ENCODE results near the gene CDKL4. TPM values are rescaled to one million over a fixed set of nuclear protein-coding genes. Genes with fewer than 3 reads are reported as not detected.

The CDKL4 gene
- total RNA-seq, 1 experiment from 2014 or later, result 0.46 TPM

DNA sequence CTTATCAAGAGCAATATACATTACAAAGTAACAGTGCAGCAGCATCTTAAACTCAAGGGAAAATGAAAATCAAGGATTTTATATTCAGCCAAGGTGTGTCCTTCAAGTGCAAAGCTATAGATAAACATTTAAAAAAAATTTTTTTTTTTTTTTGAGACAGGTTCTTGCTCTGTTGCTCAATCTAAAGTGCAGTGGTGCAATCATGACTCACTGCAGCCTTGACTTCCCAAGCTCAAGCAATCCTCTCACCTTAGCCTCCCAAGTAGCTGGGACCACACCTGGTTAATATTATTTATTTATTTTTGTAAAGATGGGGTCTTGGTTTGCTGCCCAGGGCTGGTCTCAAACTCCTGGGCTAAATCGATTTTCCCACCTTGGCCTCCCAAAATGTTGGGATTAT is 9.0 kb downstream of the CDKL4 start:
- TF ChIP-seq ZNF263 (CRISPR knock-in tag; IDR thresholded peaks at IDR 0.05; ENCODE audit: low read depth), result no peak
- TF ChIP-seq, protein P1, sequence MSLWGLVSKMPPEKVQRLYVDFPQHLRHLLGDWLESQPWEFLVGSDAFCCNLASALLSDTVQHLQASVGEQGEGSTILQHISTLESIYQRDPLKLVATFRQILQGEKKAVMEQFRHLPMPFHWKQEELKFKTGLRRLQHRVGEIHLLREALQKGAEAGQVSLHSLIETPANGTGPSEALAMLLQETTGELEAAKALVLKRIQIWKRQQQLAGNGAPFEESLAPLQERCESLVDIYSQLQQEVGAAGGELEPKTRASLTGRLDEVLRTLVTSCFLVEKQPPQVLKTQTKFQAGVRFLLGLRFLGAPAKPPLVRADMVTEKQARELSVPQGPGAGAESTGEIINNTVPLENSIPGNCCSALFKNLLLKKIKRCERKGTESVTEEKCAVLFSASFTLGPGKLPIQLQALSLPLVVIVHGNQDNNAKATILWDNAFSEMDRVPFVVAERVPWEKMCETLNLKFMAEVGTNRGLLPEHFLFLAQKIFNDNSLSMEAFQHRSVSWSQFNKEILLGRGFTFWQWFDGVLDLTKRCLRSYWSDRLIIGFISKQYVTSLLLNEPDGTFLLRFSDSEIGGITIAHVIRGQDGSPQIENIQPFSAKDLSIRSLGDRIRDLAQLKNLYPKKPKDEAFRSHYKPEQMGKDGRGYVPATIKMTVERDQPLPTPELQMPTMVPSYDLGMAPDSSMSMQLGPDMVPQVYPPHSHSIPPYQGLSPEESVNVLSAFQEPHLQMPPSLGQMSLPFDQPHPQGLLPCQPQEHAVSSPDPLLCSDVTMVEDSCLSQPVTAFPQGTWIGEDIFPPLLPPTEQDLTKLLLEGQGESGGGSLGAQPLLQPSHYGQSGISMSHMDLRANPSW (CRISPR knock-in tag; conservative IDR thresholded peaks at IDR 0.05; ENCODE audit: low read depth), result no peak
- TF ChIP-seq ZNF532 (CRISPR knock-in tag; IDR thresholded peaks at IDR 0.05; ENCODE audit: borderline replicate concordance), result no peak
- TF ChIP-seq, protein P2, sequence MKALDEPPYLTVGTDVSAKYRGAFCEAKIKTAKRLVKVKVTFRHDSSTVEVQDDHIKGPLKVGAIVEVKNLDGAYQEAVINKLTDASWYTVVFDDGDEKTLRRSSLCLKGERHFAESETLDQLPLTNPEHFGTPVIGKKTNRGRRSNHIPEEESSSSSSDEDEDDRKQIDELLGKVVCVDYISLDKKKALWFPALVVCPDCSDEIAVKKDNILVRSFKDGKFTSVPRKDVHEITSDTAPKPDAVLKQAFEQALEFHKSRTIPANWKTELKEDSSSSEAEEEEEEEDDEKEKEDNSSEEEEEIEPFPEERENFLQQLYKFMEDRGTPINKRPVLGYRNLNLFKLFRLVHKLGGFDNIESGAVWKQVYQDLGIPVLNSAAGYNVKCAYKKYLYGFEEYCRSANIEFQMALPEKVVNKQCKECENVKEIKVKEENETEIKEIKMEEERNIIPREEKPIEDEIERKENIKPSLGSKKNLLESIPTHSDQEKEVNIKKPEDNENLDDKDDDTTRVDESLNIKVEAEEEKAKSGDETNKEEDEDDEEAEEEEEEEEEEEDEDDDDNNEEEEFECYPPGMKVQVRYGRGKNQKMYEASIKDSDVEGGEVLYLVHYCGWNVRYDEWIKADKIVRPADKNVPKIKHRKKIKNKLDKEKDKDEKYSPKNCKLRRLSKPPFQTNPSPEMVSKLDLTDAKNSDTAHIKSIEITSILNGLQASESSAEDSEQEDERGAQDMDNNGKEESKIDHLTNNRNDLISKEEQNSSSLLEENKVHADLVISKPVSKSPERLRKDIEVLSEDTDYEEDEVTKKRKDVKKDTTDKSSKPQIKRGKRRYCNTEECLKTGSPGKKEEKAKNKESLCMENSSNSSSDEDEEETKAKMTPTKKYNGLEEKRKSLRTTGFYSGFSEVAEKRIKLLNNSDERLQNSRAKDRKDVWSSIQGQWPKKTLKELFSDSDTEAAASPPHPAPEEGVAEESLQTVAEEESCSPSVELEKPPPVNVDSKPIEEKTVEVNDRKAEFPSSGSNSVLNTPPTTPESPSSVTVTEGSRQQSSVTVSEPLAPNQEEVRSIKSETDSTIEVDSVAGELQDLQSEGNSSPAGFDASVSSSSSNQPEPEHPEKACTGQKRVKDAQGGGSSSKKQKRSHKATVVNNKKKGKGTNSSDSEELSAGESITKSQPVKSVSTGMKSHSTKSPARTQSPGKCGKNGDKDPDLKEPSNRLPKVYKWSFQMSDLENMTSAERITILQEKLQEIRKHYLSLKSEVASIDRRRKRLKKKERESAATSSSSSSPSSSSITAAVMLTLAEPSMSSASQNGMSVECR (CRISPR knock-in tag; IDR thresholded peaks at IDR 0.05; ENCODE audit: borderline replicate concordance), result no peak
- no peak for TF ChIP-seq ZNF281 (CRISPR knock-in tag; IDR thresholded peaks at IDR 0.05)
- no peak for TF ChIP-seq MXD4 (CRISPR knock-in tag; IDR thresholded peaks at IDR 0.05; ENCODE audit: borderline replicate concordance)
- TF ChIP-seq CREB1 (CRISPR knock-in tag; IDR thresholded peaks at IDR 0.05), result no peak
- no peak for TF ChIP-seq CDX4 (CRISPR knock-in tag; IDR thresholded peaks at IDR 0.05; ENCODE audit: borderline replicate concordance)
- no peak for TF ChIP-seq TEAD1 (CRISPR knock-in tag; IDR thresholded peaks at IDR 0.05)
- TF ChIP-seq ZNF416 (CRISPR knock-in tag; IDR thresholded peaks at IDR 0.05), result no peak
- TF ChIP-seq, protein P3, sequence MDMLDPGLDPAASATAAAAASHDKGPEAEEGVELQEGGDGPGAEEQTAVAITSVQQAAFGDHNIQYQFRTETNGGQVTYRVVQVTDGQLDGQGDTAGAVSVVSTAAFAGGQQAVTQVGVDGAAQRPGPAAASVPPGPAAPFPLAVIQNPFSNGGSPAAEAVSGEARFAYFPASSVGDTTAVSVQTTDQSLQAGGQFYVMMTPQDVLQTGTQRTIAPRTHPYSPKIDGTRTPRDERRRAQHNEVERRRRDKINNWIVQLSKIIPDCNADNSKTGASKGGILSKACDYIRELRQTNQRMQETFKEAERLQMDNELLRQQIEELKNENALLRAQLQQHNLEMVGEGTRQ (CRISPR knock-in tag; IDR thresholded peaks at IDR 0.05), result no peak
- no peak for TF ChIP-seq NFYB (CRISPR knock-in tag; conservative IDR thresholded peaks at IDR 0.05; ENCODE audit: low read depth)
- no peak for TF ChIP-seq ZBTB21 (CRISPR knock-in tag; IDR thresholded peaks at IDR 0.05; ENCODE audit: borderline replicate concordance)
- no peak for TF ChIP-seq KAT7 (CRISPR knock-in tag; IDR thresholded peaks at IDR 0.05; ENCODE audit: borderline replicate concordance)
- TF ChIP-seq GTF2I (CRISPR knock-in tag; conservative IDR thresholded peaks at IDR 0.05), result no peak
- TF ChIP-seq, protein P4, sequence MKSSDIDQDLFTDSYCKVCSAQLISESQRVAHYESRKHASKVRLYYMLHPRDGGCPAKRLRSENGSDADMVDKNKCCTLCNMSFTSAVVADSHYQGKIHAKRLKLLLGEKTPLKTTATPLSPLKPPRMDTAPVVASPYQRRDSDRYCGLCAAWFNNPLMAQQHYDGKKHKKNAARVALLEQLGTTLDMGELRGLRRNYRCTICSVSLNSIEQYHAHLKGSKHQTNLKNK (CRISPR knock-in tag; IDR thresholded peaks at IDR 0.05), result no peak
- no peak for TF ChIP-seq ZNF121 (CRISPR knock-in tag; IDR thresholded peaks at IDR 0.05)
- no peak for TF ChIP-seq NR1H2 (CRISPR knock-in tag; IDR thresholded peaks at IDR 0.05)
- TF ChIP-seq TP53 (CRISPR knock-in tag; IDR thresholded peaks at IDR 0.05), result no peak
- no peak for TF ChIP-seq SMAD3 (CRISPR knock-in tag; IDR thresholded peaks at IDR 0.05; ENCODE audit: borderline replicate concordance)
- peaks cover 25% of the 10 kb centered on the region for H3K36me3 Mint-ChIP-seq

More for the DNA sequence above, 9.0 kb downstream of the CDKL4 start:
- Mint-ChIP-seq H3K9me3 (peaks cover 28% of the 10 kb centered on the region), H3K4me1 (peaks cover 17% of the 10 kb centered on the region), H3K27me3 (ENCODE audit: low read depth) (no peaks in the 10 kb centered on the region), H3K4me3 (no peak overlapping the region), H3K27ac (no peak overlapping the region)
- ChIA-PET CTCF (no interaction called here), POLR2A (no interaction called here)
- ATAC-seq, result no peak
- DNase-seq (ENCODE audit: low spot score), result no peak

All from WTC11 (cell line).